Fibroblast of mammary gland (primary cell): ENCODE results near the gene WDR12.
A peak's percentile ranks its signal among the peaks of the same experiment; 100 is the strongest.
"Not testable (repeated sequence)": the region's sequence is repeated elsewhere in the genome, so short reads cannot be mapped to it uniquely, and the experiment has no call there.

Experiments used
- DNase-seq: peaks from one replicate; pipeline ENCODE4 v3.0.0-alpha.2; 2010; ENCODE audit warnings: low read depth
- H3K4me3 ChIP-seq: 2 replicates; pipeline ENCODE4 v1.5.1; 2011; ENCODE audit warnings: low read depth, mild to moderate bottlenecking, low read length, moderate library complexity; ENCODE audit not compliant: control insufficient read depth
- CTCF ChIP-seq: conservative IDR thresholded peaks from 2 replicates; pipeline ENCODE4 v1.5.1; 2011; ENCODE audit warnings: low read depth, low read length, inconsistent platforms; ENCODE audit not compliant: control insufficient read depth, insufficient read depth

The WDR12 gene

GRCh38 chr2:202911512-202912341 lies at the start of gene WDR12, which contains the start of gene CARF:
Gene WDR12, minus strand, starts transcription at chr2:202911673. Its CDS starts 197 bp downstream, at chr2:202911476.
Gene CARF, plus strand, starts transcription at chr2:202912275. Its CDS starts 29,628 bp downstream, at chr2:202941903.
- peak within 1 kb of the TSS; percentile 100 for H3K4me3 ChIP-seq
- DNase-seq = peak; percentile 94
- no peak for TF ChIP-seq CTCF

- H3K4me3 ChIP-seq = no peak overlapping the region
- TF ChIP-seq CTCF = no peak
- DNase-seq = no peak
Observed at GRCh38 chr2:202960524-202960923, 49.1 kb upstream of the WDR12 start.

GRCh38 chr2:202950592-202950991 lies 39.1 kb upstream of the WDR12 start:
- no peak overlapping the region for H3K4me3 ChIP-seq
- DNase-seq = no peak
- TF ChIP-seq CTCF = no peak

- not testable (repeated sequence) for DNase-seq, H3K4me3 ChIP-seq
Observed at GRCh38 chr2:202949333-202949732, 37.9 kb upstream of the WDR12 start.

- no peak for TF ChIP-seq CTCF
- no peak for DNase-seq
- no peak overlapping the region for H3K4me3 ChIP-seq
Observed at GRCh38 chr2:202945497-202945896, 34.0 kb upstream of the WDR12 start.

GRCh38 chr2:202944816-202945215 lies 33.3 kb upstream of the WDR12 start:
- H3K4me3 ChIP-seq = no peak overlapping the region
- no peak for TF ChIP-seq CTCF
- no peak for DNase-seq

- no peak overlapping the region for H3K4me3 ChIP-seq
- no peak for TF ChIP-seq CTCF
- DNase-seq = peak; percentile 40
Observed at GRCh38 chr2:202944408-202944807, 32.9 kb upstream of the WDR12 start.
